Measurements from ENCODE around the gene TRH. TPM values are rescaled to one million over a fixed set of nuclear protein-coding genes. Genes with fewer than 3 reads are reported as not detected.
A peak's percentile ranks its signal among the peaks of the same experiment; 100 is the strongest.

The TRH gene, protein sequence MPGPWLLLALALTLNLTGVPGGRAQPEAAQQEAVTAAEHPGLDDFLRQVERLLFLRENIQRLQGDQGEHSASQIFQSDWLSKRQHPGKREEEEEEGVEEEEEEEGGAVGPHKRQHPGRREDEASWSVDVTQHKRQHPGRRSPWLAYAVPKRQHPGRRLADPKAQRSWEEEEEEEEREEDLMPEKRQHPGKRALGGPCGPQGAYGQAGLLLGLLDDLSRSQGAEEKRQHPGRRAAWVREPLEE
- not detected for total RNA-seq

DNA sequence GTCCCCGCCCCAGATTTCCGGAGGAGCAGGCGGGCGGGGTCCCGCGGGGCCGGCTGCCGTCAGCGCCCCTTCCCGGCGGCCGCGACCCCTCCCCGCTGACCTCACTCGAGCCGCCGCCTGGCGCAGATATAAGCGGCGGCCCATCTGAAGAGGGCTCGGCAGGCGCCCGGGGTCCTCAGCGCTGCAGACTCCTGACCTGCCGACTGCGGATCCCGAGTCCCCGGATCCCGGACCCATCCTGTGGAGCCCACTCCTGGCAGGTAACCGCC lies at the start of gene TRH:
TRH (plus strand) TSS at position 157 of the 269 bp plus-strand sequence. CDS start 1,097 bp downstream, outside the sequence.
- ATAC-seq: no peak

DNA sequence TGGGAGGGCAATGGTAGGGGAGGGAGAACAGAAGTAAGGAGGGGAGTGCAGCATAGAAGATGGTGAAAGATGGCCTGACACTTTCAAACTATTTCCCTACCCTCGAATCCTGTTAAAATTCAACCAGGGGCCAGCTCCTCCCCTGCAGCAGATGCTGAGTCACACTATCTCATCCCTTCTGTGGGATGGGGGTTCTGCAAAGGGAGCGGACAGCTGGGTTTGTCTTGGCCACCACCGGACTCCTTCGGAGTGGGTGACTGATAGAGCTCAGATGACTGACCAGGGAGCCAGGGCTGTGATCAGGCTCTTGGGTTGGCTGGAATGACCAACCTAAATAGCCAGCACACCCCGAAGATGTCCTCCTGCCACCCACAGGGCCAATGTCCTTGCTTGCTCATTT lies 47.4 kb upstream of the TRH start:
- ATAC-seq (no peak), DNase-seq (ENCODE audit: low spot score) (no peak)

More for the DNA sequence above, at the start of gene TRH:
- DNase-seq (ENCODE audit: low spot score): no peak

DNA sequence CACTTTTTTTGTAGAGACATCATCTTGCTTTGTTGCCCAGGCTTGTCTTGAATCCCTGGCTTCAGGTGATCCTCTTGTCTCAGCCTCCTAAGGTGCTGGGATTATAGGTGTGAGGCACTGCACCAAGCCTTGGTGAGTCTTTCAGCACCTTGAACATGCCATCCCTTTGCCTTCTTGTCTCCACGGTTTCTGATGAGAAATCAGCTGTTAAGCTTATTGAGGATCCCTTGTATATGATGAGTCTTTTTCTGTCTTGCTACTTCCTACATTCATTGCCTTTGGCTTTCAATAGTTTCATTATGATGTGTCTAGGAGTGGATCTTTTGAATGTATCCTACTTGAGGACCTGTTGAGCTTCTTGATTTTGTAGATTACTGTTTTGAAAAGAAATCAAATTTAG lies 45.1 kb upstream of the TRH start:
- DNase-seq (ENCODE audit: low spot score): no peak
- ATAC-seq: no peak

DNA sequence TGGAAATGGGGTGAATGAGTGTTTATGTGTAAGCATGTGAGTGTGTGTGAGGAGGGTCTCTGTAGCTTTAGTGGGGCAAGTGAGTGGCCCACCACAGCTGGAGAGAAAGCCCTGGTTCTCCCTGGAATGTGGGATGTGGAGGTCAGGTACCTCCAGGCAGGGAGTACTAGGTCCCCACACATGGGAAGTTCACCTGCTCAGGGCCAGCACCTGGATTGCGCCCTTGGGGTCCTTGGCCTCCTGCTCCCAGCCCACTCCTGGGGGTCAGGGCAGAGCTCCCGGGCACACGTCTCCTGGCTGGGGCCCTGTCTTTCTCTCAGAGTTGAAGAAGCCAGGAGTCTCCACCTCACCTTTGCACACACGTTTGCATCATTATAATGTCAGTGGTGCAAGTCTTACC lies 41.0 kb upstream of the TRH start:
- DNase-seq (ENCODE audit: low spot score): no peak
- no peak for ATAC-seq

DNA sequence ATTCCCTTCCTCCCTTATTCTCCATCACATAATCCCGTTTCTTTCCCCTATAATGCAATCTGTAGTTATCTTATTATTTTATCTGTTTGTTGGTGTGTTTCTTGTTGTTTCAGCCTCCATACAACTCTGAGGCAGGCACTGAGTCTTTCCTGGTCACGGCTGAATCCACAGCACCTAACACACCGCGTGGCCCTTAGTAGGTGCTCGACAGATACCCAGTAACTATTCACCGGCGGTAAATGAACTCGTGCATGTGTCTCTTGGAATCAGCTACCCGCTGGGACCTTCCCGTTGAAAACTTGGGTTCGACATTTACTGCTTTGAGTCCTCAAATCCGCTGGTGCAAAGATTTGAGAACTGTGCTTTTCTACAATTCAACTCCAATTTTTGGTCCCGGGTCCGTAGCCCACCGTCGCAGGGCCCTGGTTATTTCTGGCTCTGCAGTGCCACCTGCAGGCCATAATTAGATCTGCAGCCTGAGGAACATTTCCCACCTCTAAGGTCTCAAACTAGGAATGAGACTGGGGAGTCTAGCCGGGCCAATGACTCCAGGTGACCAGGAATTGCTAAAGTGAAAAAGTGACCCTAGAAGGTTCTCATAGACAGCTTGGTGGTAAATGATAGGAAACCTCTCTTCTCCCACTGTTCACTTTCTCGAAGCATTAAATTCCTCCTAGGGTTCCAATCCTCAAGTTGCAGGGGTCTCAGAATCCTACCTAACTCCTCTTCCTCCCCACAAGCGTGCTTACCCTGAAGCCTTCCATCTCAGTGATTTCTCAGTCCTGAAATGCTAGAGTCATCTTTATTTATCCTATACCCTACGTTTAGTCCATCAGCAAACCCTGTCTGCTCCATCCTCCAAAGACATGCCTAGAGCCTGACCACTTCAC lies 40.0 kb upstream of the TRH start:
- no peak for DNase-seq (ENCODE audit: low spot score)
- ATAC-seq: peak; percentile 85

DNA sequence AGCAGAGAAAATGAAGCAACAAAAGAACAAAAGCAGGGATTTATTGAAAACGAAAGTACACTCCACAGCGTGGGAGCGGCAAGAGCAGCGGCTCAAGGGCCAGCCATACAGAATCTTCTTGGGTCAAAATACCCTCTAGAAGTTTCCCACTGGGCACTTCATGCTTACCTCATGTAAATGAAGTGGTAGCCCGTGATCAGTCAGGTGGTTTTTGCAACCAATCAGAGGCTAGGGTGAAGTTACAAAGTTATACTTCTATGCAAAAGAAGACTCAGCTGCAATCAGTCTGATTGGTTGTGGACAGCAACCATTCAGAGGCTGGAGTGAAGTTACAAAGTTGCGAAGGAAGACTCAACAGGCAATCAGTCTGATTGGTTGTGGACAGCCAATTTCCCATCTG lies 37.8 kb upstream of the TRH start:
- DNase-seq (ENCODE audit: low spot score) (no peak), ATAC-seq (peak; percentile 71)

DNA sequence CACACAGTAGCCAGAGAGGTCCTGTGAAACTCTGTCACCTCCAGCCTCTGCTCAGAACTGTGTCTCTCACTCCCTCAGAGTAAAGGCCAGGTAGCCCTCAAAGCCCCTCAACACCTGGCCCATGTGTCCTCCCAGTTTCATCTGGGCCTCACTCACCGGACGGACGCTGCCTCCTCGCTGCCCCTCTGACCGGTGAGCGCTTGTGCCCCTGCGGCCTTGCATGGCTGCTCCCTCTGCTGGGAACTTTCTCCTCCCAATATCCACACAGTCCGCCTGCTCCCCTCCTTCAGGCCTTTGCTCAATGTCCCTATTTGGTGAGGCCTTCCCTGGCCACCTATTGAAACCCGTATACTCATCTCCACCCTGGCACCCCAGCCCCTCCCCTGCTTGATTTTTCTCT lies 36.8 kb upstream of the TRH start:
- ATAC-seq (no peak), DNase-seq (ENCODE audit: low spot score) (no peak)

DNA sequence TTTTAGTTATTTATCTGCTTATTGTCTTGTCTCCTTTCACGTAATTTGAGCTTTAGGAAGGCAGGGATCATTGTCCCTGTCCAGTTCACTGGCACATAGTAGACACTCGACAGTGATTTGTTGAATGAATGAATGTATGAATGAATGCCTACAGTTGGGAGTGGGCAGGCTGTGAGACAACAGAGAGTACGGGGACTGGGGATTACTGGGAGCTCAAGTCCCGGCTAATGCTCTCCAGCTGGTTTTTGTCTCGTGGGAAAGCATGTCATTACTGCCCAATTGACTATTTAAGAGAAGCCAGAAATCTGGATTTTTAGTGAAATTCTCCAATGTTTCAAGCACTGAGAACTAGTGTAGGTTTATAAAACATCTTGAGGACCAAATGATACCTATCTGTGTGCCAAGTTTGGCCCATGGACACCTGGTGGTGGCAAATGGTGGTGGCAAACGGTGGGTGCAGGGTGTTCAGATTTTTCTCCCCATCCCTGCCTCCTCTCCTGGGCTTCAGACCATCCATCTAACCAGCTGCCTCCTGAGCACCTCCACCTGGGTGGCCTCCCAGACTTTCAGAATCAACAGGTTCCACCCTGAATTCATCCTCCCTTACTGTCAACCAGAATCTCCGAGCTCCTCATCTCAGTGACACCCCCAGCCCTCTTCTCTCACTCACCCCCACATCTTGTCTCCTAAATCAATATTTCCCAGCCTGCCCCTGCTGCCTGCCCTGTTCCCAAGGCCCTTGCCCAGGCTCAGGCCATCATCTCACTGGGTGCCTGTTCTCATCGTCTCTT lies 36.2 kb upstream of the TRH start:
- ATAC-seq (no peak), DNase-seq (ENCODE audit: low spot score) (no peak)

DNA sequence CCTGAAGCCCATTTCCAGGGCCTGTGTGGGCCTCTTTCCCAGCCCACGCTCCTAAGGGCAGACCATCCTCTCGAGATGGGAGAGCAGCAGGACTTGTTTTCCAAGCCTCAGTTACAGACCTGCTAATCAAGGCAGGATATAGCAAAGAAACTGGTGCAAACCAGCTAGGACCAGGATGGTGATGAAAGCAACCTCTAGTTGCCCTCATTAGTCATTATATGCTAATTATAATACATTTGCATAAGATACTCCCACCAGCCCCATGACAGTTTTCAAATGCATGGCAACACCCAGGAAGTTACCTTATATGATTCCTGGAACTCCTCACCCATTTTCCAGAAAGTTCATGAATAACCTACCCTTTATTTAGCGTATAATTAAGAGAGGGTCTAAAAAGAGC lies 34.4 kb upstream of the TRH start:
- ATAC-seq (no peak), DNase-seq (ENCODE audit: low spot score) (no peak)

DNA sequence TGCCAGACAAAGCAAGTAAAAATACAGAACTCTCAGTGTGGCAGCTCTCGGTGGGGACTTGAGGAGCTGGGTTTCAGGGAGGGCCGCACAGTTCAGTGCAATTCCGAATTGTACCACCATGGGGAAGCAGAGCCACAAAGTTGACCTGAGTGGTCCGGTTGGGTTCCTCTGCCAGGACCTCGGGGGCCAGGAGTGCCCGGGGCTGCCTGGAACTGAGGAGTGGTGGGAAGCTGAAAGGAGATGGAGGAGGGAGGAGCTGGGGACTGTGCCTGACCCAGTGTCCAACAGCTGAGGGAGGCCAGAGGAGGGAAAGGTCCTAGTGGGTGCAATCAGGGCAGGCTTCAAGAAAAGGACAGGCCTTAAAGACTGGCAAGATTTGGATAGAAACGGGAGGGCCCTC lies 32.2 kb upstream of the TRH start:
- peak; percentile 79 for ATAC-seq
- DNase-seq (ENCODE audit: low spot score): peak; percentile 48

DNA sequence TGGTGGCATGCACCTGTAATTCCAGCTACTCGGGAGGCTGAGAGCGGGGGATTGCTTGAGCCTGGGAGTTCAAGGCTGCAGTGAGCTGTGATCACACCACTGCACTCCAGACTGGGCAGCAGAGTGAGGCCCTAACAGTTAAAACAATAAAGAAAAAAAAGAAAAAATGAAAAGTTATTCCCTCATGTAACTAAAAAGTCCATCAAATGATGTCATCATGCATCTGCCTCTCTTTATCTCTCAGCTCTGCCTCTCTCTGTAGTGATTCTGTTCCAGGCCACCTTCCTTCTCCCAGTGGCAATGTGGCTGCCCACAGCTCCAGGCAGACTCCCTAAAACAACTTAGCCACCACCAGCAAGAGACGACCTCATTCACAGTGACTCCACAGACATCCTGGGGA lies 31.5 kb upstream of the TRH start:
- ATAC-seq: no peak
- DNase-seq (ENCODE audit: low spot score): no peak

DNA sequence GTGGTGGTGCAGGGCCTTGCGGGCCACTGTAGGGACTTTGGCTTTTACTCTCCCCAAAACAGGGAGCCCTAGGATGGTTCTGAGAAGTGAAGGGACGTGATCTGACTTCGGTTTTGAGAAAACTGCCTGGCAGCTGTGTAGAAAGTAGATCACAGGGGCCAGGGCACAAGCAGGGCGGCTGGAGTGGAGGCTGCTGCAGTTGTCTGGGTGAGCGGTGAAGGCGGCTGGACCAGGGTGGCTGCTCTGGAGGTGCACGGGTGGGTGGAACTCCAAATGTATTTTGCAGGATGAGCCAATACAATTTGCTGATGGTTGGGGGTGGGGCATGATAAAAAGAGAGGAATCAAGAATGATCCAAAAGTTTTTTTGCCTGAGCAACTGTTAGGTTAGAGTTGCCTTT lies 29.8 kb upstream of the TRH start:
- ATAC-seq: no peak
- no peak for DNase-seq (ENCODE audit: low spot score)

DNA sequence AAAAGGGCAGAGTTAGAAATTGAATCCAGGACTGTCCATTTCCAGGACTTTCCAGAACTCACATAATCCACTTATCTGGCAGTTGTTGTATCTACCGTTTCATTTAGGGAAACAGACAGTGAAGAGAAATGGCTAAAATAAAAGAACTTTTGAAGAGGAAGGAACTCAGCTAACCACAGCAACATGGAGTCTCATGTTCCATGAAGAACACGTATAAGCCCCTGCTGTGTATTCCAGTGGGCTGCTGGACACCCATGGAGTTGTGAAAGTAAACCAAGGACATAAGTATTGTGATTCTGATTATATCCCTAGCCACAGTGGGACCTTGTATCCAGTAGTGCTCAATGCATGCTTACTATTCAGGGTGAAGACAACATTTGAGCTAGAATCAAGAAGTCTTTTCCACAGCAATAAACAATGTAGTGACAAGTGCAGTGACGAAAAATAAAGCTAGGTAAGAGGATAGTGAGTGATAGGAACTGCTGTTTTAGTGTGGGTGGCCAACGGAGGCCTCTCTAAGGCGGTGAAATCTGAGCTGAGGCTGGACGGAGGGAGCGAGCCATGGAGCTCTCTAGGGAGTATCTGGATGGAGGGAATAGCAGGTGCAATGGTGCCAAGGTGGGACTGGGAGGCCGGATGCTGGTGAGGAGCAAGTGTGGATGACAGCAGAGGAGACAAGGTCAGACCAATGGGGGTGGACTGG lies 26.8 kb upstream of the TRH start:
- ATAC-seq (no peak), DNase-seq (ENCODE audit: low spot score) (no peak)

DNA sequence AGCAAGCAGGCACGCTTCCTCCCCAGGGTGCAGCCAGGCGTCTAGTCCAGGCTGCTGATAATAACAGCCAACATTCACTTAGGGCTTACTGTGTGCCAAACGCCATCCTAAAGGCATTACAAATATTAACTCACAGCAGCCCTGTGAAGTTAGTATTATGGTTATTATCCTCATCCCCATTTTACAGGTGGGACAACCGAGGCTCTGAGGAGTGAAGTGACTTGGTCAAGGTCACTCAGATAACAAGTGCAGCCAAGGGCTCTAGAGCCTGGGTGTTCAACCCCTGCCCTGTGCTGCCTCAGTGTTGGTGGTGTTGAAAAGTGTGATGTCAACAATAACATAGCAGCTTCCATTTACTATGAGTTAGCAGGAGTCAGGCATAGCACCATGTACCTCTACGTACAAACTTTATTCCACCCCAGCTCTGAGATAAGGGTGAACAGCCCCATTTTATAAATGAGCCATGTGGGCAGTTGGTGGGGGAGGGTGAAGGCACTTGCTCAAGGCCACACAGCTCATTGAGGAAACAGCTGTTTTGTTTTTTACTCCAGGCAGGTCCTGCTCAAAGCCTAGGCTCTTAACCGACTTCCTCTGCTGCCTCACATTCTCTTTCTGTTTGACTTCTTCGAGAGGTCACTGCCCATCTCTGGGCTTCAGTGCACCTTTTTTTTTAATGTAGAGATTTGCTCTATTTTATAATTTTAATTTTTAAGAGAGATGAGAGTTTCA lies 24.0 kb upstream of the TRH start:
- DNase-seq (ENCODE audit: low spot score) (no peak), ATAC-seq (no peak)

DNA sequence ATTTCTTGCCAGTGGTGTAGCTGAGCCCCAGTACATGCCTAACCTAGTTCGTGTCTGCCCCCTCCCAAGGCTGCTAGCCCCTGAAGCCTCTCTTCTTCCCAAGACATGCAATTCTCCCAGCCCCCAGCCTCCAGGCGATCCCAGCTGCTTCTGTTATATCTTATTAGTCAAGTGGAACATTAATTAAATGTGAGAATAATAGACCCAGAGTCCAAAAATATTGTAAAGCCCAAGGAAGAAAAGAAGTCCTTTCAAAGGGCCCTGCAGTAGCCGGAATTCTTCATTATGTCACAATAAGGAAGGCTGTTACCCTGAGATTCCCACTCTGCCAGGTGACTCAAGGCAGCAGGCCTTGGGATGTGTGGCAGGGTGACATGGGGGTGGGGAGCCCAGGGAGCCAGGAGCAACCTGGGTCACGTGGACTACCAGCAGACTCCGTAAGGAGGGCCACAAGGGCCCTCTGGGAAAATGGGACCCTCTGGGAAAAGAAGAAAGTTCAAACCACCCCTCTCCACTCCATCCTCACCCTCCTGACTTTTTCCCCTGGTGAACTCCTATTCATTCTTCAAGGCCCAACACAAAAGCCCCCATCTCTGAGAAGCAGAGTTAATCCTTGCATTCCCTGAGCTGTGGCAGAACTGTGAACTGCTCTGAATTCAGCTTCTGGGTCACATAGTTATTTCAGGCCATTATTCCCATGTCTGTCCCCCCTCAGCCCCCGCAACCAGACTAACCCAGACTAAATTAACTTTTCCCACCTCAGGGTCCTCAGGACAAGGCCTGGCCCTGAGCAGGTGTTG lies 21.8 kb upstream of the TRH start:
- DNase-seq (ENCODE audit: low spot score): no peak
- no peak for ATAC-seq

DNA sequence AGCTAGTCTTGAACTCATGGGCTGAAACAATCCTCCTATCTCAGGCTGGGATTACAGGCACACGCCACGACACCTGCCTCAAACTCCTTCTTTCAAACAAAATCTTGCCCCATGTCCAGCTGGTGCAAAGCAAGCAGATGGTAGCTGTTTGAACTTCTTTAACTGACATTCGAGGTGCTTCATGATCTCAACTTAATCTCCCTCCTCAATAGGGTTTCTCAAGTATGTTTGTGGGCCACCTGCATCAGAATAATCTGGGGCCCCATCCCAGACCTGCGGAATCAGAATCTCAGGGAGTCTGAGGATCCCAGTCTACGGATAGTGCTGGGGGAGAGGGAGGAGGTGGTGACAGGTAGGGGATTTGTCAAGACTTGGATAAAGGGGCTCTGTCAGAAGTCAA lies 20.9 kb upstream of the TRH start:
- ATAC-seq (no peak), DNase-seq (ENCODE audit: low spot score) (no peak)

DNA sequence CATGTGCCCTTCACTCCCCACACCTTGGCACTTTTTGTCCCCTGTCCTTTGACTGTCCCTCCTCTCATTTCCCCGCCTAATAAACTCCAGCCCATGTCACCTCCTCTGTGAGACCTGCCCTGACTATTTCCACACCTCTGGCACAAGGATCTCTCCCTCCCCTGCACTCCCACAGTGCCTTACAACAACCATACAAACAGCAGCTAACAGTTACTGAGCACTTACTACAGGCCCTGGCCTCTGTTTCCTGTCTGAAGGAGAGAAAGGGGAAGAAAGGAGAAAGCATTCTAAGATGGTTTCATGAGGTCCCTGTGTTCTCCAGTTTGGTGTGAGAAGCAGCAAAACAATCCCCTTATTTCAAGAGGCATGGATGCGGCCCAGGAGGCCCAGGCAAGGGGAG lies 20.0 kb upstream of the TRH start:
- DNase-seq (ENCODE audit: low spot score): no peak
- no peak for ATAC-seq

DNA sequence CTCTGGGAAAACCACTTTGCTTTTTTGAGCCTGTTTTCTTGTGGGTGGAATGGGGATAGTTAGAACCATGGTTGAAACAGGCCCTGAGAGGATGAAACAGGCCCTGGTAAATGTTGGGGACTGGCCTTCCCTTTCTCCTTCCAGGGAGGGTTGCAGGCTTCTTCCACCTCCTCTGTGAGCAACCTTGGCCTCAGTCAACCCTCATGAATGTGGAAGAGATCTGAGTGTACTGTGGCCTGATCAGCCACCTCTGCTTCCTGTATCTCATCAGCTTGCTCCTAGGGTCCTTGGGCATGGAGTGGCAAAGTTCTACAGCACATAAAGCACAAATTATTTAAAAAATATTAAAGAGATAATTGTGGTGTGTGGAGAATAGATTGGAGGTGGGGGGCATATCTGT lies 17.6 kb upstream of the TRH start:
- DNase-seq (ENCODE audit: low spot score): no peak
- ATAC-seq: no peak

DNA sequence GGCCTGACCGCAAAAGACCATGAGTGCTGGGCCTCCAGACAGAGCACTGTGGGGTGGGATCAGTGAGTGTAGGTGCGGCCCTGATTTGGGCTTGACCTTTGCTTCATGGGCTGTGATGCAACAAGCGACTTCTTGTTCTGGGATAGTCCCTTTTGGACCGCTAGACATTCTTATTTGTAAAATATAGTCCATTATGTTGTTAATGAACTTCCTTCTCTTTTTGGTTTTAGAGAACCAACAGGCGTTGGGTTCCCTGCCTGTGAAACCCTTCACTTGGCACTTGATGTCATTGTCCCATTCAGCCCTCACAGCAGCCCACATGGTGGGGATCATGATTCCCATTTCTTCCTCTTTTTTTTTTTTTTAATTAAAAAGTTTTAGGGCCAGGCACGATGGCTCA lies 15.8 kb upstream of the TRH start:
- ATAC-seq: no peak
- no peak for DNase-seq (ENCODE audit: low spot score)

DNA sequence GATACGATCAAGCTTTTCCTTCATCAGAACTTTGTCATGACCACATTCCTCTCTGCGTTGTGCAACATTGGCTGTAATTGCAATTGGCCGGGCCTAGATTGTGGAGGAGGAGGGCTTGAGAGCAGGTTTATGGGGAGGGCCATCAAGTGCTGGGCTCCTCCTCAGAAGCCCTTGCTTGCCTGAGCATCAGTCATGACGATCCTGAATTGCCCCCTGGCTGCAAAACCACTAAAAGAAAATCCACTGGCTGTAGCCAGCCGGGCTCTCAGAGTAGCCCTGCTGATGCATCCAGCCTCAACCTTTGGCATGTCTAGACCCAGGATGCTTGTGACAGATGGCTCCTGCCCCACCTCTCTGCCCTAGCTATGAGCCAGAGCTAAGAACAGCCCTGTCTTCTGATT lies 13.4 kb upstream of the TRH start:
- ATAC-seq (no peak), DNase-seq (ENCODE audit: low spot score) (no peak)
